Calu3 (cell line): ENCODE results near the gene LTBP2. TPM values are rescaled to one million over a fixed set of nuclear protein-coding genes. Genes with fewer than 3 reads are reported as not detected.

Source experiments
- BruUV-seq: library from RNA; stranded (reverse); fragments of 400-500 nt; replicated peaks from 2 replicates; lab custom pipeline; 2021; lab: Mats Ljungman, UMichigan
- CTCF ChIA-PET: fragments of 300-600 bp; sonication (Branson Sonifier 250); formaldehyde crosslinking; loops from one replicate; lab custom pipeline; 2022; ENCODE audit warnings: antibody characterized with exemption; lab: Charles Lee
- DNase-seq: peaks from one replicate; pipeline ENCODE4 v3.0.0; 2022
- H3K27ac Mint-ChIP-seq: one replicate; pipeline ENCODE4 v1.8.0; 2022; ENCODE audit warnings: mixed read lengths; ENCODE audit not compliant: unreplicated experiment
- H3K27me3 Mint-ChIP-seq: one replicate; pipeline ENCODE4 v1.8.0; 2022; ENCODE audit warnings: mixed read lengths; ENCODE audit not compliant: unreplicated experiment
- H3K36me3 Mint-ChIP-seq: one replicate; pipeline ENCODE4 v1.8.0; 2022; ENCODE audit warnings: mild to moderate bottlenecking, moderate library complexity, mixed read lengths; ENCODE audit not compliant: insufficient read depth, unreplicated experiment
- H3K4me1 Mint-ChIP-seq: one replicate; pipeline ENCODE4 v1.8.0; 2022; ENCODE audit warnings: mild to moderate bottlenecking, low read depth, mixed read lengths; ENCODE audit not compliant: unreplicated experiment
- H3K4me3 Mint-ChIP-seq: one replicate; pipeline ENCODE4 v1.8.0; 2022; ENCODE audit warnings: mild to moderate bottlenecking, low read depth, moderate library complexity, mixed read lengths; ENCODE audit not compliant: unreplicated experiment
- H3K9me3 Mint-ChIP-seq: one replicate; pipeline ENCODE4 v1.8.0; 2022; ENCODE audit warnings: low read depth, mixed read lengths; ENCODE audit not compliant: unreplicated experiment
- CTCF ChIP-seq: fragments of 200-600 bp; IDR thresholded peaks from one replicate; pipeline ENCODE4 v1.8.0; 2022; ENCODE audit warnings: antibody characterized with exemption; ENCODE audit not compliant: unreplicated experiment
- intact Hi-C: fragments of 100-400 bp; cut with micrococcal nuclease; formaldehyde crosslinking; loops from one replicate; pipeline ENCODE4 v1.10.0; 2022; ENCODE audit not compliant: unreplicated experiment
- total RNA-seq: library from RNA; stranded (reverse); gene quantifications from 2 replicates; pipeline ENCODE4 v1.2.3, GENCODE V29; 2022

Gene LTBP2
- total RNA-seq, 1 experiment from 2014 or later = 4.3 TPM

GRCh38 chr14:74507840-74508239 lies 104.2 kb downstream of the LTBP2 start:
- H3K27ac Mint-ChIP-seq = no peak overlapping the region
- no peak for TF ChIP-seq CTCF
- CTCF ChIA-PET = interaction anchor here (0.7 kb wide), 1 partner anchor 24 kb away, joined by 4 read pairs; no protein-coding TSS in a partner anchor
- no peak for DNase-seq
- peaks cover 34% of the 10 kb centered on the region for H3K27me3 Mint-ChIP-seq
- H3K4me3 Mint-ChIP-seq = no peak overlapping the region
- no peaks in the 10 kb centered on the region for H3K9me3 Mint-ChIP-seq
- H3K36me3 Mint-ChIP-seq = no peaks in the 10 kb centered on the region
- H3K4me1 Mint-ChIP-seq = no peaks in the 10 kb centered on the region
- intact Hi-C loops = no loop called here
- BruUV-seq = no TSS peak

GRCh38 chr14:74507085-74507484 lies 105.0 kb downstream of the LTBP2 start:
- DNase-seq = no peak
- Mint-ChIP-seq H3K36me3 (peaks cover 5% of the 10 kb centered on the region), H3K9me3 (no peaks in the 10 kb centered on the region), H3K4me3 (no peak overlapping the region), H3K27ac (no peak overlapping the region), H3K27me3 (peaks cover 34% of the 10 kb centered on the region), H3K4me1 (no peaks in the 10 kb centered on the region)
- TF ChIP-seq CTCF = no peak
- no TSS peak for BruUV-seq
- CTCF ChIA-PET = no interaction called here
- intact Hi-C loops = no loop called here

GRCh38 chr14:74506411-74506851 lies 105.6 kb downstream of the LTBP2 start:
- Mint-ChIP-seq H3K36me3 (peaks cover 6% of the 10 kb centered on the region), H3K9me3 (no peaks in the 10 kb centered on the region), H3K27me3 (peaks cover 28% of the 10 kb centered on the region), H3K27ac (no peak overlapping the region), H3K4me1 (no peaks in the 10 kb centered on the region), H3K4me3 (no peak overlapping the region)
- no TSS peak for BruUV-seq
- CTCF ChIA-PET = no interaction called here
- intact Hi-C loops = no loop called here
- no peak for DNase-seq
- TF ChIP-seq CTCF = no peak

- Mint-ChIP-seq H3K4me1 (no peaks in the 10 kb centered on the region), H3K4me3 (no peak overlapping the region), H3K27ac (no peak overlapping the region), H3K27me3 (peaks cover 22% of the 10 kb centered on the region), H3K9me3 (no peaks in the 10 kb centered on the region), H3K36me3 (peaks cover 6% of the 10 kb centered on the region)
- intact Hi-C loops = no loop called here
- no peak for DNase-seq
- BruUV-seq = no TSS peak
- CTCF ChIA-PET = no interaction called here
- TF ChIP-seq CTCF = no peak
Observed at GRCh38 chr14:74505831-74506230, 106.2 kb downstream of the LTBP2 start.
